OCI-M1 (cell line): ENCODE results near the gene IL1RAPL2.
"Not testable (repeated sequence)": the region's sequence is repeated elsewhere in the genome, so short reads cannot be mapped to it uniquely, and the experiment has no call there.

Experiments
- DNase-seq: peaks from one replicate; lab custom pipeline; 2025; lab: John Stamatoyannopoulos, UW

Gene IL1RAPL2

DNA sequence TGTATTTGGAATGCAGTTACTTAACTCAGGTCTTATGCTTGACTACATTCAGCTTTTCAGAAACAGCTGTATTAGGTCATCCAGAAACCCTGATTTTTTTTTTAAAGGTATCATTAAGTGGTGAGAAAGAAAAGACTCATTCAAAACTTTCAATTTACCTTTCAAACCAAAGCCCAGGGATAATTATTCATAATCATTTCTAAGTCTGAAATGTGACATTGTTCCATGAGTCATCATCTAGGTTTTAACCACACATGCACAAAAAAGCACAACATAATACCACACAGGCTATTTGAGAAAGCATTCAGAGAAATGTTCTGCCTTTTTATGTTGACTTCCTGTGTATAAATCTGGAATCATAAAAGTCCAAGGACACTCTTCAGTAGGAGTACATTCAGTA is 288.2 kb downstream of the IL1RAPL2 start:
- DNase-seq, result no peak

DNA sequence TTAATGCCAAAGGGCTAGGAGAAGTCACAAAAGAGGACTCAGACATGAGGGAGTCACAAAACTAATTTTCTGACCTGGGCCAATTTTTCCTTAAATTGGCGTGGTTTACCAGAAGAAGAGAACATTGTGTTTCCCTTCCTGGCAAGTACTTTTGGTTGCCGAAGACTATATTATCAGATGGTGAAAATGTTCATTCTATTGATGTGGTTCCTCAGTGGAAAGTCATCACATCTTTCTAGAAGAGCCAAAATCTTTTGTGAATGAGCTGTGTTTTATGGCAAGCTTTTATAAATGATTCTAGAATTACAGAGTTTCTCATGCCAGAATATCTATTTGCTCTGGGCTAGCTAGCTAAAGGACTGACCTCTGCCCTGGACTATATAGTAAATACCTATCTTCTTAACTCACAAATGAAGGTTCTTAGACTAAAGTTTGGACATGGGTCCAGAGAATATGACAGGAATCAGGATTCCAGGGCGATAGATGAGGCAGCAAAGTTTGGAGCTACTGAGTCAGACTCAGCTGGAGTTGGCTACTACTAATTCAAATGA is 288.9 kb downstream of the IL1RAPL2 start:
- DNase-seq, result no peak

DNA sequence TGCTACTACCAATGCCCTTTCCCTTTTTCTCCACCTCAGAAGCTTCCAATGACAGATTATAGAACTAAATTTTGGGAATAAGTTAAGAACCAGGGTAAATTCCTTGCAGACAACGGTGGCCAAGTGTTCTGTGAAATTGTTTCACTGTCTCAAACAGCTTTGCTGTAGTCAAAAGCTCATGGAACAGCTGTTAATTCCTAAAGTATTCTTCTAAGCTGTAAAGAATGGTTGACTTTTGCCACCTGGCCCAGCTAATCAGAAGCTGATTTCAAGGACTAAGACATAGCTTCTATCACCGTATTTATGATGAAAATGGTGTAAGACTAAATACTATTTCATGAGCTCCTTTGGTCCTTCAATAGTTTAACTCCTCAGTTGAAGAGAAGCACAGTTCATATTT is 297.5 kb downstream of the IL1RAPL2 start:
- no peak for DNase-seq

DNA sequence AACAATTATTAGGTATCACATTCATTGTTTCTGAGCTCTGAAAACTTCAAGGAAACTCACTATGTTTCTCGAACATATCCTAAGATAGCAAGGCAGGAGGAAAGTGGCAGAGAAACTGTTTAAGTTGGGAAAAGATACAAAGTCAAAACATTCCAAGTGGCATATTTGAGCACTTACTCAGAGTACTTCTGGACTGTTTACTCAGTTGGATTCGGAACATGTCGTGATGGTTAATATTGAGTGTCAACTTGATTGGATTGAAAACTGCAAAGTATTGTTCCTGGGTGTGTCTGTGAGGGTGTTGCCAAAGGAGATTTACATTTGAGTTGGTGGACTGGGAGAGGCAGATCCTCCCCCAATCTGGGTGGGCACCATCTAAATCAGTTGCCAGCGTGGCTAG is 298.3 kb downstream of the IL1RAPL2 start:
- DNase-seq, result no peak

DNA sequence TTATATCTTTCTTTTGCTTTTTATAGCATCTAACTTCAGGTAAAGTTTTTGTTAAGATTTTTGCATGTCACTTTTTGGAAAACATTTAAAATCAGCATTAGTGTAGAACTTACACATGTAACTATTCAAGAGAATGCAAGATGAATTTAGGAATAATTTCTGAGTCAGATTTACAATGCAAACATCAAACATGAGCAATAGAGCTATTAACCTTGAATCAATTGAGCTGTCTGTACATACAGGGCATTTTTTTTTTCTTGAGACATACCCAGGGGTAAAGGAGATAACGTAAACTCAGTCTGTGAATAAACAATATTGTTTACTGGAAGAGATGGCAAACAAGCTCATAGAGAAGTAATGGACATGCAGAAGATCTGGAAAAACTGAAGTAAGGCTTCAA is 311.5 kb downstream of the IL1RAPL2 start:
- DNase-seq, result no peak

DNA sequence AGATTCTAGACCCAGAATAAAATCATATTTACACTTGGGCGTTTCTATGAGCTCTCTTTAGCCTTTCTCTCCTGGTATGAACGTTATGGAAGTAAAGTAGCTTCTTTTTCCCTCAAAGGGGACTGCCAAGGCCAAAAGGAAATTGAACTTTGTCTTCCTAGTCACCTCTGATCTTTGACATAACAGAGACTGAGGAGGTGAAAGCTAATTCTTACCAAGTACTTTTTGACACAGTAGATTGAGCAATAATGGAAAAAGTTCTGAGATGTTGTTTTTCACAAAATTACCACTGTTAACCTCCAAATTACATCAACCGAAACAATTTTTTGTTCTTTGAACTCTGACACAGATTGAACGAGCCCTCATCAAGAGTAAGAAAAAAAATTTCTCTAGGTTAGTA is 336.1 kb downstream of the IL1RAPL2 start:
- no peak for DNase-seq

DNA sequence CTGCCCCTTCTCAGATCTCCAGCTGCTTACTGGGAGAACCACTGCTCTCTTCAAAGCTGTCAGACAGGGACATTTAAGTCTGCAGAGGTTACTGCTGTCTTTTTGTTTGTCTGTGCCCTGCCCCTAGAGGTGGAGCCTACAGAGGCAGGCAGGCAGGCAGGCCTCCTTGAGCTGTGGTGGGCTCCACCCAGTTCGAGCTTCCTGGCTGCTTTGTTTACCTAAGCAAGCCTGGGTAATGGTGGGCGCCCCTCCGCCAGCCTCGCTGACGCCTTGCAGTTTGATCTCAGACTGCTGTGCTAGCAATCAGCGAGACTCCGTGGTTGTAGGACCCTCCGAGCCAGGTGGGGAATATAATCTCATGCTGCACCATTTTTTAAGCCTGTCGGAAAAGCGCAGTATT is 343.7 kb downstream of the IL1RAPL2 start:
- DNase-seq, result not testable (repeated sequence)

DNA sequence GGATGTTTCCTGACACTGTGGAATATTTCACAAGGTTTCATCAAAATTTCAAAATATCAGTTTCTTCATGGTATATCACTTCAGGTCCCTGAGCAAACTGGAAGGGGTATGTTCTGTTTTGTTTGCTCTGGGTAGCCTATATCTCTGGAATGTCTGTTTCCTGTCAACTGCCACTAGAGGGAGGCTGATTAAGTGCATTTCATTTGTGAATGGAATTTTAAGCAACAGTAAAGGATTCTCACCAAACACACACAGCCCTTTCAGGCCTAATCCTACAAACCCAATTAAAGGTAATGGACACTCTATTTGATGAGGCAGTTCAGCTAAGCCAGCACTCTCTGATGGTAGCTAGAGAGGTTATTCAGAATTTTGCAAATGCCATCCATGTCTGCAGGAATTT is 347.3 kb downstream of the IL1RAPL2 start:
- peak; percentile 1 for DNase-seq

DNA sequence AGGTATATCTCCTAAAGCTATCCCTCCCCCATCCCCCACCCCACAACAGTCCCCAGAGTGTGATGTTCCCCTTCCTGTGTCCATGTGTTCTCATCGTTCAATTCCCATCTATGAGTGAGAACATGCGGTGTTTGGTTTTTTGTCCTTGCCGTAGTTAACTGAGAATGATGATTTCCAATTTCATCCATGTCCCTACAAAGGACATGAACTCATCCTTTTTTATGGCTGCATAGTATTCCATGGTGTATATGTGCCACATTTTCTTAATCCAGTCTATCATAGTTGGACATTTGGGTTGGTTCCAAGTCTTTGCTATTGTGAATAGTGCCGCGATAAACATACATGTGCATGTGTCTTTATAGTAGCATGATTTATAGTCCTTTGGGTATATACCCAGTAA is 348.7 kb downstream of the IL1RAPL2 start:
- DNase-seq, result not testable (repeated sequence)

DNA sequence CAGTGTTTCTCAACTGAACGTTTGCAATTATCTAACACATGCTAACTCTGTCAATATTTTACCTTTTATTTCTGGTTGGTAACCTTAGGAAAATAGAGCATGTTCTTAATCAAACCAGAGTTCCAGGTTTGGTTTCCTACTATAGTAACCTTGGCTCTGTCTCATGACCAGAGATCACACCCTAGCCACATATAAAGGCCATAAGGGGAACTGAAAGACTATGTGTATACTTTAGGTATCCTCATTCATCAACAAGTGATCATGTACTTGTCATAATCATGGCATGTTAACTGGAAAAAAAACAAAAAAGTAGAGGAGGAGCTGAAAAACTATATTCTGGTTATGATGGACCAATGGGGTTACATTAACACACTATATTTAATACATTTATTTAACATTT is 352.1 kb downstream of the IL1RAPL2 start:
- no peak for DNase-seq

DNA sequence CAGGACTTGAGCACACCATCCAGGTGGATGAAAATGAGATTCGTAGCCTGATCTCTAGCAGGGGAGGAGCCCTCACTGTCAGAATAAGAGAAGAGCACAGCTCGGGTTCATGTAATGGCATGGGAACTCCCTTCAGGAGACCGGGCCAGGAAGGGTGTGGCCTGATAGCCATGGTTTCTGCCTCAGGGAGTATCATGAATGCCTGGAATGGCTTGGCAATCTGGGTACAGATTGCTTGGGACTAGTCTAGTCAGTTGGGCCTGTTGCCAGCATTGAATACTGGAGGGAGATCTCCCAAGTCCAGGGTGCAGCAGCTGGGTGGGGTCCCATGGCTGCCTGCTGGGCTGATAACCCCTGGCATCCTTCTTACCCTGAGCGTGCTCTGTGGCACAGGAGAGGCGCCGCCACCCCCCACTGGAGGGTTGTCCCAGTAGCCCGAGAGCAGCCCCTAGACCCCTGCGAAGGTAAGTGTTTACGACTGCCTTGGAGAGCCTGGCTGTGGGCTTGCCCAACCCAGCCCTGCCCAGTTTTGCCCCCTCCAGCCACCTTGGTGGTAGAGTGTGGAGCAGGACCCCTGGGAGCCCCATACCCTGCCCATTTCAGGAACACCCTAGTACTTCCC is 355.7 kb downstream of the IL1RAPL2 start:
- no peak for DNase-seq

DNA sequence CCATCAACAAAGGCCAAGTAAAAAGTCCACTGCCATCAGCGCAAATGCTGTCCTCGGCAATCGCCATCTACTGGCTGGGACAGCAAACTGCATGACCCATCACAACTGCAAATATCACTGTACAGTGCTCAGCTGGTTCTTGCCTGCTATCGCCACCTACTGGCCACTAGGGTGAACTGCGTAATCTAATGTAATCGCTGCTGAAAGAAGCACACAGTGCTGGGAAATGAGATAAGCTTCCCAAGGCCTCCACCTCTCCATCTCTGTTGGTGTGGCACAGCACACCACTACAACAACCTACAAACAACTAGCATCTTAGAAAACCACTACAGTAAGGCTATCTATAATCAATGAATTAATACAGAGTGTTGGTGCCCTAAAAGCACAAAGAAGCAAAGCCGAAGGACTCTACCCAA is 356.2 kb downstream of the IL1RAPL2 start:
- DNase-seq, result peak; percentile 80

DNA sequence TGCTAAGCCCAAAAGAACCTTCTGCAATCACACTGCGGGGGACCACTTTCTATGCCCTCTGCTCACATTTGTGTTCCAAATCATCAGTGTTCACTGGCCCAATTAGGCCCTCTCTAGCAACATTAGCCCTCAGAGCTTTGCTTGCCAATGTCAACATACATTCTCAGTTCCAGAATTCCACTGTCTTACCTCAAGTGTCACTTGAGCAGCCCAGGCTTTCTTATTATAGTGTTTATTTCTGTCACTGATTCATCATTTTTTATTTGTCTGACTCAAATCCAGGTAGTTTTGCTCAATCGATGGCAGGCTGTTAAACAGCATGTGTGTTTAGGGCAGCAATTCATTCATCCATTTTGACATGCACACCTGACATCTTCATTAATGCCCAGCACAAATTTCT is 363.3 kb downstream of the IL1RAPL2 start:
- DNase-seq, result no peak

DNA sequence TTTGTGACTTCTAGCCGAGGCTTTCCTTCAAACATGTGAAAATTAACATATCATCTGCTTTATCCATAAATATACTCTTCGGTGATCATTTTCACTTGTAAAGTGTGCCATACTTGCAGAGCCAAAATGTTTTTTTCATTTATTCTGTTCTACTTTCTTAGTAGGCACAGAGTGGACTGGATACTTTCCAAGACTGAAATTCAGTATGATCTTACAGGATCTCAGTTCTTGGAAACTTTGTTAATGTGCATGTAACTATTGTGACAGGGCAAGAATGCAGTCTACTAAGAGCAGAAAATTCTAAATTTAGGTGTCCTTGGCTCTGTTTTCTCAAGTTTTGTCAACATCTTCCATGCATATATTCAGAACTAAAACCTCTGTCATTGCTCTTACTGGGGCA is 369.6 kb downstream of the IL1RAPL2 start:
- no peak for DNase-seq

DNA sequence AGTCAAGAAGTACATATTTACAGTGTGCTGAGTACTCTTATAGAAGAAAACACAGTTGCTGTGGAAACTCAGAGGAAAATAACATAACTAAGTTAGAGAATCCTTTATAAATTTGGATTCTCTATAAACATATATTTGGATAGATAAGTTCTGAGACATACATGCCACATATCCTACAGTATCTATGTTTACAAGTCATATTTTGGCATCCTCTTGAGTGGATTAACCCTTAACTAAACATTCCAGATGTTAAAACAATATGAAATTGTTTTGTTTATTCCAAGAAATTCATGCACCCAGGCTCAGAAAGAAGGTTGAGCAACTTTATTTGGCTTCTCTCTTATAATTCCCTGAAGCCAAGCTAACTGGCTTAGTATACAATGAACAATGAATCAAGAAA is 387.3 kb downstream of the IL1RAPL2 start:
- DNase-seq, result no peak

DNA sequence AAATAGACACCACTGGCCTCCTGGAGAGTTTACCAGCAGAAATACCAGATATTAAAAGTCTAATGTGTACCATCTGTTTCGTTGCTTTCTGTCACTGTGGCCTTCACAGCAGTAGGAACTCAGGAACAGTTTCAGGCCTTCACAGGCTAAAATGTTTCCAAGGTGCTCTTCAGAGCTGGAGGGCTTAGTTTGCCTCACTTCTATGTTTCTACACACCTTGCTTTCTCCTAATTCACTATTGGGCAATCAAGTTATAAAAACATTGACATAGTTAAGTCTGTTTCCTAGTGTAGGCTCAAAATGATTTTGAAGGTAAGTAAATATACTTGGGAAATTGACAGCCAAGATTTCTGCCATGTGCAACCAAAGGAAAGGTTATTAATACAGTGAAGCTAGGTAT is 395.9 kb downstream of the IL1RAPL2 start:
- DNase-seq, result no peak

DNA sequence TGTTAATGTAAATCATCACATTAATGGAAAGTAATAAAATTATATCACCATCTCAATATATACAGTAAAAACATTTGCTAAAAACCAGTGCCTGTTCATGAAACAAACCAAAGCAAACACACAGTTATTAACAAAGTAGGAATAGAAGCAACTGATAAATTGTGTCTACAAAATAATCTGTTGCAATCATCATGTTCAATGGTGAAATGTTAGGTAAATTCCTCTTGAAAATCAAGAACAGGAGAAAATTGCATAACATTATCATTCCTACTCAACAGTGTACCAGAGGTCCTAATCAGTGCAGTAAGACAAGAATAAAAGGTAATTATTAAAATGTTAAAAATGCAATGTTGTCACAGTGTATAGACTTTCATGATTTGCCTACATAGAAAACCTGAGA is 402.2 kb downstream of the IL1RAPL2 start:
- no peak for DNase-seq

DNA sequence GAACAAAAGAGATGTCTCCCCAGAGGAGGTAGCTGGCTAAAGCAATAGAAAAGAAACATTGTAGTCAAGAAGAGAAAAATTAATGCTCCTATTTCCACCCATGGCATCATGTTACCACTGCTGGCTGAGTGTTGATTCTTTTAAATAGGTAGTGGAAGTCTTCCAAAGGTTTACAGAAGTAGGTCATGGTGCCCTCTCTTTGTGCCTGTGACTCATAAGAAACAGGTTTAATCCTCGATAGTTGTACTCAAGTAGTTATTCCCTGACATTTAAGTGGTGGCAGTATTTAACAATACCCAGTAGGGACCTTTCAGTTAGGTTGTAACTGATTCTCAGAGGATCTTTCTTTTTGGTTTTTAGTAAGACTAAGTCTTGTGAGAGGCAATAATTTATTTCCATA is 406.7 kb downstream of the IL1RAPL2 start:
- no peak for DNase-seq

DNA sequence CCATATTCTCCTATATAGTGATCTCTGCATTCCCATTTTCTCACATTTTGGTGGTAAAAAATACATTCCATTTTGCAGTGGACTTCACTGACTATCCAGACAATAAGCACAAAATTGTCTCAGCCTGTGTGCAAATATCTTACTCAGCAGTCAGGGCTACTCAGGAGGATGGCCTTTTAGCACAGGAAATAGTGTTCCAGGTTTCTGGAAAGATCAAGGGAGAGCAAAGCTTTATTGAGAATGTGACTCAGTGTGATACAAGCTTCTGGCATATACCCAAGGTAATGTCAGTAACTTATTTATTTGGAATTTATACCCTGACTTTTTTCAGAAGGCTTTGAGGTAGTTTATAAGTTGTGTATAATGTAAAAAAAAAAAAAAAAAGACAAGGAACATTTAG is 421.1 kb downstream of the IL1RAPL2 start:
- DNase-seq, result no peak

DNA sequence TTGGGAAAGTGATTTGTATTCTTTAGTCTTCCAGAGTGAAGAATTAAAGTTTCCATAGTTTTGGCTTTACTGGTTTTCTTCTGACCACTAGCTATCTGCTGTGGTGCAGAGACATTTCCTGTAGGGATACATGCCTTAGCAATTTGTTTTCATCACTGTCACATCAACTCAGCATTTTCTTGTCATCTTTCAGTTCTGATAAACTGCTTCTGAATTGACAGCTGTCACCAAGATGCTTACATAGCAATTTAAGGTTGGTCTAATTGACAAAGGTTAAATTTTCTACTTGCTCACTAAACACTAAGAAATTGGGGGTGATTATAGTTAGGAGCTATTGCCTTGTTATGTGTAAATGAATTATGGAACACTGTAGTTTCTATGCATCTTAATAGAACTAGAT is 422.0 kb downstream of the IL1RAPL2 start:
- no peak for DNase-seq

DNA sequence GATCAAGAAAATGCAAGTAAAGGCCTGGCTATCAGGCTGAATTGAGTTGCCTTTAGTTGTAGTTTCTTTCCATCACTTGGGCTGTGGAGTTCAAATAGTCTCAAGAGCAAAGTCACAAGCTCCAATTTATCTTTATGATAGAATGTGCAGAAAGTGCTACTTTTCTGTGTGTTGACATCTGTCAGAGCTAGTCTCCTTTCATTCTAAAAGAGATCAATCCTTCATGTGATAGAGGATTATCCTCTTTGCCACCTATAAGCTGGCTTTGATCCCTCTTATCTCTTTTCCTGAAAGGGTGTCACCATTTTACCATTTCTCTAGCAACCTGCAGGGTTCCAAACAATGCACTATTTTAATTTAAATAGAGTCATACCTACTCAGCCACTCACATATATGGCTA is 429.5 kb downstream of the IL1RAPL2 start:
- DNase-seq, result no peak

DNA sequence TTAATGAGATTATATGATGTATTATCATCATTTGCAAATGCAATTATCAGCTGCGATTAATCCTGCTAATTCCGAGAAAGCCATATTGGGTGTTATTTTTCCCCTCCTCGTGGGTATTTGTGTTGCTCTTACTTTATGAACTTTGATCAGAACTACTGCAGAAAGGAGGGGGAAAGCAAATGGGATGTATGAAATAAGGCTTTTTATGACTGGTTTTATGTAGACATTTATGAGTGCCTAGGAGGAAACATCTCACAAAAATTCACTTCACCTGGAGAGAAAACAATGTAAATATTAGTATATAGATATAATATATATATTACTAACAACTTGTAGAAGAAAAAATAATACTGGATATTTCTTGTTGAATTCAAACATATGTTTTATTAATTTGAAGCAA is 440.1 kb downstream of the IL1RAPL2 start:
- no peak for DNase-seq

DNA sequence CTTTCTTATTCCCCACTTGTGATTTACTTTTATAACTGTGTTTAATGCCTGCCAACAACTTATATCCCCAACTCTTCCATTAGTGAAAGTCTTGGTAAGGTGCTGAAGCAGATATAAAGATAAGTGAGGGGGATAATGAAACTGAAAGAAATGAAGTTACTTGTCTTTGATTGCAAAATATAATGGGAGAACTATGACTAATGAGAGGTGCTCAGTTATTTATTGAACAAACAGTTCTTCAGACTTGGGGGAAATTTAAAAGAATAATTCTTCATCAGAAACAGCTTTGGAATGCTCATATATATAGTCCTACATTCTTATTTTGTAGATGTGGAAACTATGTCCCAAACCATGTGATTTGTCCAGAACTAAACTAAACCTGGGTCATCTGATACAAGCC is 441.0 kb downstream of the IL1RAPL2 start:
- DNase-seq, result no peak

DNA sequence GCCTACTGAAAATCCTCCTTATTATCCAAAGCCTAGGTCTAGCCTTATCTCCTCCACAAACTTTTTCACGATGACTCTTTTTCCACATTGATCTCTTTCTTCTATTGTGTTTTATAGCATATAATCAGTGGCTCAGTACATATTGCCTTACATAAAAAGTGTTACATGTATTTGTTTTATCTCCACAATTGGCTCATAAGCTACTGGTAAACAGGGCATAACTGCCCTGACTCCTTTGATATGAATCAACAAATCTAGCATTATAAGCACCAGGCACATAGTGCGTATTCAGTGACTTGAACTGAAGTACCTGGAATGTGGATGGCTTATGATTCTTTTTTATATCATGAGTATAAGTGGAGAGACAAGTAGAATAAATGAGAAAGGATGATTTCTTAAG is 447.7 kb downstream of the IL1RAPL2 start:
- no peak for DNase-seq
